IMR-90 (cell line): ENCODE results near the gene KCNK17. TPM values are rescaled to one million over a fixed set of nuclear protein-coding genes. Genes with fewer than 3 reads are reported as not detected.
A peak's percentile ranks its signal among the peaks of the same experiment; 100 is the strongest.

Source experiments
- ATAC-seq: fragments of 200-7000 bp; cut with Tn5 transposase; 2 replicates; pipeline ENCODE4 v1.9.1; 2020; ENCODE audit warnings: low read depth, mild to moderate bottlenecking, moderate library complexity
- BruUV-seq: library from RNA; stranded (reverse); fragments of 400-500 nt; replicated peaks from 2 replicates; lab custom pipeline; 2021; lab: Mats Ljungman, UMichigan
- CTCF ChIA-PET: fragments of 300-600 bp; formaldehyde crosslinking; extraction: SDS; loops from one replicate; lab custom pipeline; 2021; ENCODE audit warnings: antibody characterized with exemption; lab: Yijun Ruan, JAX
- POLR2A ChIA-PET: fragments of 300-600 bp; sonication (Branson Sonifier 250); formaldehyde crosslinking; loops from one replicate; lab custom pipeline; 2022; ENCODE audit warnings: antibody characterized with exemption; ENCODE audit not compliant: unreplicated experiment; lab: Charles Lee
- DNase-seq: peaks from one replicate; pipeline ENCODE4 v3.0.0; 2013
- H2AFZ ChIP-seq: replicated peaks from 2 replicates; pipeline ENCODE3; 2013; ENCODE audit warnings: low read length, mild to moderate bottlenecking; ENCODE audit not compliant: poor library complexity
- H2AK5ac ChIP-seq: 2 replicates; pipeline ENCODE4 v1.6.1; 2013; ENCODE audit warnings: low read depth, low read length, inconsistent platforms
- H2AK9ac ChIP-seq: replicated peaks from 2 replicates; pipeline ENCODE3; 2013; ENCODE audit warnings: mild to moderate bottlenecking, low read depth, low read length, moderate library complexity; ENCODE audit not compliant: poor library complexity
- H2BK120ac ChIP-seq: 2 replicates; pipeline ENCODE4 v1.6.1; 2013; ENCODE audit warnings: low read depth, low read length, inconsistent platforms
- H2BK15ac ChIP-seq: 3 replicates; pipeline ENCODE4 v1.6.1; 2013; ENCODE audit warnings: low read depth, low read length, inconsistent platforms
- H2BK20ac ChIP-seq: 2 replicates; pipeline ENCODE4 v1.6.1; 2013; ENCODE audit warnings: low read depth, mild to moderate bottlenecking, inconsistent platforms, low read length, moderate library complexity
- H2BK5ac ChIP-seq: 2 replicates; pipeline ENCODE4 v1.6.1; 2013; ENCODE audit warnings: mild to moderate bottlenecking, low read depth, low read length, inconsistent platforms; ENCODE audit not compliant: poor library complexity, severe bottlenecking
- H3K14ac ChIP-seq: replicated peaks from 2 replicates; pipeline ENCODE4 v1.6.1; 2013; ENCODE audit warnings: low read depth, low read length, inconsistent platforms
- H3K18ac ChIP-seq: 2 replicates; pipeline ENCODE4 v1.6.1; 2013; ENCODE audit warnings: low read depth, low read length, control low read depth
- H3K23ac ChIP-seq: 2 replicates; pipeline ENCODE4 v1.6.1; 2013; ENCODE audit warnings: low read depth, low read length, inconsistent platforms
- H3K27ac ChIP-seq: 2 replicates; pipeline ENCODE4 v1.5.1; 2013; ENCODE audit warnings: mild to moderate bottlenecking, control low read depth, low read length; ENCODE audit not compliant: insufficient read depth
- H3K27me3 ChIP-seq: 2 replicates; pipeline ENCODE4 v1.6.1; 2013; ENCODE audit warnings: low read length; ENCODE audit not compliant: control insufficient read depth, insufficient read depth
- H3K36me3 ChIP-seq: 2 replicates; pipeline ENCODE4 v1.6.1; 2013; ENCODE audit warnings: low read length, mixed read lengths; ENCODE audit not compliant: control insufficient read depth, insufficient read depth
- H3K4ac ChIP-seq: 2 replicates; pipeline ENCODE4 v1.6.1; 2013; ENCODE audit warnings: low read depth, low read length, inconsistent platforms
- H3K4me1 ChIP-seq: 2 replicates; pipeline ENCODE4 v1.6.1; 2013; ENCODE audit warnings: low read length, mixed read lengths; ENCODE audit not compliant: control insufficient read depth, insufficient read depth
- H3K4me2 ChIP-seq: 2 replicates; pipeline ENCODE4 v1.6.1; 2013; ENCODE audit warnings: low read depth, mild to moderate bottlenecking, control low read depth, low read length, moderate library complexity
- H3K4me3 ChIP-seq: 2 replicates; pipeline ENCODE4 v1.5.1; 2013; ENCODE audit warnings: low read depth, mild to moderate bottlenecking, control low read depth, low read length, moderate library complexity; ENCODE audit not compliant: insufficient read depth
- H3K56ac ChIP-seq: 2 replicates; pipeline ENCODE4 v1.6.1; 2013; ENCODE audit warnings: low read length, inconsistent platforms; ENCODE audit not compliant: insufficient read depth; ENCODE audit errors: extremely low read depth
- H3K79me1 ChIP-seq, 2 experiments: 2 replicates each; pipeline ENCODE4 v1.6.1; 2013; ENCODE audit warnings: low read length in 2 of 2, inconsistent platforms in 1 of 2, low read depth in 1 of 2
- H3K9ac ChIP-seq: 2 replicates; pipeline ENCODE4 v1.6.1; 2013; ENCODE audit warnings: low read depth, low read length, control low read depth
- H3K9me1 ChIP-seq: 2 replicates; pipeline ENCODE4 v1.6.1; 2013; ENCODE audit warnings: low read length, inconsistent platforms; ENCODE audit not compliant: insufficient read depth
- H3K9me3 ChIP-seq: 2 replicates; pipeline ENCODE4 v1.6.1; 2013; ENCODE audit warnings: low read length; ENCODE audit not compliant: control insufficient read depth, insufficient read depth
- H4K20me1 ChIP-seq: 2 replicates; pipeline ENCODE4 v1.6.1; 2013; ENCODE audit warnings: low read length, inconsistent platforms; ENCODE audit not compliant: insufficient read depth
- H4K5ac ChIP-seq: 2 replicates; pipeline ENCODE4 v1.6.1; 2013; ENCODE audit warnings: mild to moderate bottlenecking, low read depth, low read length, control low read depth
- H4K8ac ChIP-seq, 2 experiments: 2 replicates each; pipeline ENCODE4 v1.6.1; 2013; ENCODE audit warnings: low read depth in 2 of 2, low read length in 2 of 2, control low read depth in 1 of 2, inconsistent platforms in 1 of 2
- H4K91ac ChIP-seq: 2 replicates; pipeline ENCODE4 v1.6.1; 2013; ENCODE audit warnings: low read depth, low read length, inconsistent platforms; ENCODE audit not compliant: insufficient read depth
- BHLHE40 ChIP-seq: fragments of 150-350 bp; IDR thresholded peaks from 2 replicates; pipeline ENCODE4 v1.6.1; 2016; ENCODE audit warnings: mild to moderate bottlenecking, low read depth, low read length
- CEBPB ChIP-seq: IDR thresholded peaks from 2 replicates; pipeline ENCODE4 v1.6.1; 2012; ENCODE audit warnings: low read depth, low read length, improper control_type of control experiment
- CHD1 ChIP-seq: IDR thresholded peaks from 2 replicates; pipeline ENCODE4 v1.6.1; 2012; ENCODE audit warnings: low read depth, low read length, improper control_type of control experiment
- ELK1 ChIP-seq: fragments of 150-350 bp; IDR thresholded peaks from 2 replicates; pipeline ENCODE4 v1.6.1; 2016; ENCODE audit warnings: low read depth, mild to moderate bottlenecking, low read length, moderate library complexity, borderline replicate concordance
- FOS ChIP-seq: fragments of 150-350 bp; IDR thresholded peaks from 2 replicates; pipeline ENCODE4 v1.6.1; 2016; ENCODE audit warnings: low read depth, low read length
- MAFK ChIP-seq: IDR thresholded peaks from 2 replicates; pipeline ENCODE4 v1.6.1; 2012; ENCODE audit warnings: low read depth, low read length, improper control_type of control experiment
- MAZ ChIP-seq: IDR thresholded peaks from 2 replicates; pipeline ENCODE4 v1.6.1; 2012; ENCODE audit warnings: low read depth, mild to moderate bottlenecking, low read length, improper control_type of control experiment, moderate library complexity, borderline replicate concordance
- MXI1 ChIP-seq: IDR thresholded peaks from 2 replicates; pipeline ENCODE4 v1.6.1; 2012; ENCODE audit warnings: low read depth, mild to moderate bottlenecking, low read length, moderate library complexity, borderline replicate concordance
- NFE2L2 ChIP-seq: fragments of 150-350 bp; IDR thresholded peaks from 2 replicates; pipeline ENCODE4 v1.6.1; 2016; ENCODE audit warnings: low read depth, mild to moderate bottlenecking, low read length
- POLR2A ChIP-seq: IDR thresholded peaks from 2 replicates; pipeline ENCODE4 v1.6.1; 2012; ENCODE audit warnings: mild to moderate bottlenecking, low read depth, low read length
- RAD21 ChIP-seq: IDR thresholded peaks from 2 replicates; pipeline ENCODE4 v1.6.1; 2012; ENCODE audit warnings: low read length, improper control_type of control experiment
- RCOR1 ChIP-seq: IDR thresholded peaks from 2 replicates; pipeline ENCODE4 v1.6.1; 2012; ENCODE audit warnings: mild to moderate bottlenecking, low read length, improper control_type of control experiment; ENCODE audit not compliant: insufficient replicate concordance
- RFX5 ChIP-seq: IDR thresholded peaks from 2 replicates; pipeline ENCODE4 v1.8.0; 2012; ENCODE audit warnings: low read depth, mild to moderate bottlenecking, low read length, moderate library complexity
- SMC3 ChIP-seq: fragments of 150-350 bp; IDR thresholded peaks from 2 replicates; pipeline ENCODE4 v1.6.1; 2016; ENCODE audit warnings: low read depth, mild to moderate bottlenecking, antibody characterized with exemption, low read length, moderate library complexity
- WGBS, 2 experiments: methylation state at CpG; one replicate each; pipeline versions ENCODE4 v1.1.5 to v1.1.7; 2013; ENCODE audit warnings: missing lambda C conversion rate in 2 of 2; ENCODE audit not compliant: insufficient read length in 1 of 2; ENCODE audit errors: extremely low coverage in 2 of 2; 5-methylcytosine and 5-hydroxymethylcytosine counted together
- dilution Hi-C: fragments of 300-500 bp; cut with HindIII; formaldehyde crosslinking; loops from one replicate; pipeline ENCODE4 v1.14.3; 2018; ENCODE audit warnings: low sequenced_read_pairs; ENCODE audit not compliant: unreplicated experiment
- in situ Hi-C: fragments of 300-500 bp; cut with MboI; formaldehyde crosslinking; loops from 3 replicates; pipeline ENCODE4 v1.14.3; 2019; ENCODE audit warnings: low sequenced_read_pairs, inconsistent platforms, mixed read lengths
- intact Hi-C: fragments of 100-400 bp; cut with micrococcal nuclease; formaldehyde crosslinking; loops from 2 replicates; pipeline ENCODE4 v1.10.0; 2022
- polyA plus RNA-seq, 3 experiments: library from polyadenylated mRNA; depleted of rRNA; stranded (reverse); fragments of >200 nt; gene quantifications; 2 replicates each; pipeline ENCODE4 v1.2.3, GENCODE V29; 2012; ENCODE audit warnings: low replicate concordance in 1 of 3
- total RNA-seq: library from RNA; depleted of rRNA; stranded (reverse); fragments of >200 nt; gene quantifications from 2 replicates; pipeline ENCODE4 v1.2.3, GENCODE V29; 2012
- TF ChIP-seq, protein P1 (sequence below): conservative IDR thresholded peaks from 2 replicates; pipeline ENCODE4 v1.5.1; 2012; ENCODE audit warnings: mild to moderate bottlenecking, low read depth, low read length, improper control_type of control experiment

The KCNK17 gene
- total and polyA plus RNA-seq, 2 of the 4 experiments (the other 2 are of a cell fraction), result not detected

DNA sequence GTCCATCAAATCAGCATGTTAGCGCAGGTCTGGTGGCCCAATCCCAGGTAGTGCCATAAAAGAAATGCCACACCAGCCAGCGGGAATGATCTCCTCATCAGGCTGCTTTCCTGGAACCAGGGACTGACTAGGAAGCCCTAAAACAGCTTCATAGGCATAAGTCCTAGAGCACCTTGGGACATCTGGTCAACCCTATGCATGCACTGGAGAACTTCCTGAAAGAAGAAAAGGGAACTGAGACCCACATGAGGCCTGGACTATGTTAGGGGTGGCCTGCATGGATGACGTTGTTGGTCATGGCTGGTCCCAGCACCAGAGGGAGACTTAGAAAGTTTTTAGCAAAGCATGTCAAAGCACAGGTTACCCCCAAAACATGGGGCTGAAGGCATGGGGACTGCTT is 15.8 kb upstream of the KCNK17 start:
- H2BK15ac ChIP-seq, result no peak overlapping the region
- no peak overlapping the region for H3K4ac ChIP-seq
- H2BK120ac ChIP-seq, result no peak overlapping the region
- no peak overlapping the region for H3K18ac ChIP-seq
- no peak overlapping the region for H3K56ac ChIP-seq
- no peak overlapping the region for H2BK5ac ChIP-seq
- no peak overlapping the region for H2BK20ac ChIP-seq
- TF ChIP-seq POLR2A (no peak), MAFK (no peak), CEBPB (no peak), MXI1 (no peak), CHD1 (no peak), RFX5 (no peak), MAZ (no peak), FOS (no peak), ELK1 (no peak), SMC3 (no peak), NFE2L2 (no peak), BHLHE40 (no peak), RCOR1 (no peak), RAD21 (no peak)
- TF ChIP-seq, protein P1, sequence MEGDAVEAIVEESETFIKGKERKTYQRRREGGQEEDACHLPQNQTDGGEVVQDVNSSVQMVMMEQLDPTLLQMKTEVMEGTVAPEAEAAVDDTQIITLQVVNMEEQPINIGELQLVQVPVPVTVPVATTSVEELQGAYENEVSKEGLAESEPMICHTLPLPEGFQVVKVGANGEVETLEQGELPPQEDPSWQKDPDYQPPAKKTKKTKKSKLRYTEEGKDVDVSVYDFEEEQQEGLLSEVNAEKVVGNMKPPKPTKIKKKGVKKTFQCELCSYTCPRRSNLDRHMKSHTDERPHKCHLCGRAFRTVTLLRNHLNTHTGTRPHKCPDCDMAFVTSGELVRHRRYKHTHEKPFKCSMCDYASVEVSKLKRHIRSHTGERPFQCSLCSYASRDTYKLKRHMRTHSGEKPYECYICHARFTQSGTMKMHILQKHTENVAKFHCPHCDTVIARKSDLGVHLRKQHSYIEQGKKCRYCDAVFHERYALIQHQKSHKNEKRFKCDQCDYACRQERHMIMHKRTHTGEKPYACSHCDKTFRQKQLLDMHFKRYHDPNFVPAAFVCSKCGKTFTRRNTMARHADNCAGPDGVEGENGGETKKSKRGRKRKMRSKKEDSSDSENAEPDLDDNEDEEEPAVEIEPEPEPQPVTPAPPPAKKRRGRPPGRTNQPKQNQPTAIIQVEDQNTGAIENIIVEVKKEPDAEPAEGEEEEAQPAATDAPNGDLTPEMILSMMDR, result no peak
- H2AK9ac ChIP-seq, result peak overlapping the region; percentile 3
- no peak overlapping the region for H4K8ac ChIP-seq
- no peaks in the 10 kb centered on the region for H3K36me3 ChIP-seq
- H3K79me1 ChIP-seq, result no peaks in the 10 kb centered on the region
- POLR2A ChIA-PET, result no interaction called here
- H3K23ac ChIP-seq, result no peak overlapping the region
- H3K27me3 ChIP-seq, result no peaks in the 10 kb centered on the region; the same call in 1 of the 2 replicates
- dilution Hi-C loops (no loop called here), in situ Hi-C loops (no loop called here), intact Hi-C loops (no loop called here)
- H3K14ac ChIP-seq, result no peak overlapping the region
- H2AK5ac ChIP-seq, result no peak overlapping the region
- ATAC-seq (no peak), DNase-seq (no peak)
- no peak overlapping the region for H3K9ac ChIP-seq
- H4K5ac ChIP-seq, result no peak overlapping the region
- no peak overlapping the region for H3K4me3 ChIP-seq
- H4K20me1 ChIP-seq, result no peaks in the 10 kb centered on the region
- no peak overlapping the region for H4K91ac ChIP-seq
- no peaks in the 10 kb centered on the region for H3K4me1 ChIP-seq
- H2AFZ ChIP-seq, result no peak overlapping the region
- WGBS, 2 experiments, result 78% methylated on average over 2 of the region's 3 CpGs; no CpG with 5 or more reads in 1 of the 2 experiments
- H3K9me1 ChIP-seq, result no peaks in the 10 kb centered on the region
- no TSS peak for BruUV-seq
- H3K4me2 ChIP-seq, result no peak overlapping the region
- CTCF ChIA-PET, result no interaction called here
- H3K27ac ChIP-seq, result no peak overlapping the region
- H3K9me3 ChIP-seq, result no peaks in the 10 kb centered on the region
